ENCODE data around the gene ZNF878. TPM values are rescaled to one million over a fixed set of nuclear protein-coding genes. Genes with fewer than 3 reads are reported as not detected.
A peak's percentile ranks its signal among the peaks of the same experiment; 100 is the strongest.

The ZNF878 gene
- total and polyA plus RNA-seq, 2 of the 13 experiments (the other 11 are each of a cell fraction or from before 2014, with no cell fraction given), result 0.46 to 5.2 TPM

DNA sequence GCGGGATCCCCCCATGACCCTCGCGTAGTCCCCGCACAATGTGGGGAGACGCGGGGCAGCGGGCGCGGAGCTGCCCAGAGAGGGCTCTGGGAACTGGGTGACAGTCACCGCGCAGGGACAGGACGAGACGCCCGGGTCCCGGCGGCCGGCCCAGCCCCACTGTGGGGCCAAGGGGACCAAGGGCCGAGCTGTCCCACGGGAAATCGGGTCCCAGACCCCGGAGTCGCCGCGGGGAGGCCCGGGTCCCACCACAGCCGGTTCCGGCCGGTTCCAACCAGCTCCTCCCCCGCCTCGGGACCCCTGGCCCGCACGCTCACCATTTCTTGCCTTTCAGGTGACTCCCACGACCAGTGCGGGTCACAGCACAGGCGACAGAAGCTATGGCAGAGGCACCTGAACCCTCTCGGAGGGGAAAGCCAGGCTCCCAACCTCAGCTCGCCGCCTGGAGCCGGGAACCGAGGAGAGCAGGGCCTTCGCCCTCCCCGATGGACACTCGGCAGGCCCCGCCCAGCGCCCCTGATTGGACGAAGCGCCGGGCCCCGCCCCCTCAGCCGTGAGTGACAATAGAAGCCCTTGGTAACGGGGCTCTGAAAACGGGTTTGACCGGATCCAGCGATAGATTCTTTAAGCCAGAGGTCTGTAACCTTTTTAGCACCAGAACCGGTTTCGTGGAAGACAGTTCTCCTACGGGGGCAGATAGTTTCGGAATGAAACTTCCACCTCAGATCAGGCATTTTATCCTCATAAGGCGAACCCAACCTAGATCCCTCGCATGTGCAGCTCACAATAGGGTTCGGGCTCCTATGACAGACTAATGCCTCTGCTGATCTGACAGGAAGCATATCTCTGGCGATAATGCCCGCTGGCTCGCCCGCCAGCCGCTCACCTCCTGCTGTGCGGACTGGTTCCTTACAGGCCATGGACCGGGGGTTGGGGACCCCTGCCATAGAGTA lies 17.3 kb downstream of the ZNF878 start, which contains the start of gene ZNF433 (continued):
- TF ChIP-seq, protein P1, sequence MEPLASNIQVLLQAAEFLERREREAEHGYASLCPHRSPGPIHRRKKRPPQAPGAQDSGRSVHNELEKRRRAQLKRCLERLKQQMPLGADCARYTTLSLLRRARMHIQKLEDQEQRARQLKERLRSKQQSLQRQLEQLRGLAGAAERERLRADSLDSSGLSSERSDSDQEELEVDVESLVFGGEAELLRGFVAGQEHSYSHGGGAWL (CRISPR knock-in tag; IDR thresholded peaks at IDR 0.05), result peak; percentile 44; the same call in 1 of the 2 replicates
- TF ChIP-seq ZSCAN9 (CRISPR knock-in tag; IDR thresholded peaks at IDR 0.05; ENCODE audit: borderline replicate concordance) (0 out of 2 replicates have a peak, but pooled peaks have one; percentile 17), ZFX (CRISPR knock-in tag; IDR thresholded peaks at IDR 0.05; ENCODE audit: low read depth) (peak; percentile 92), ZEB1 (IDR thresholded peaks at IDR 0.05; ENCODE audit: insufficient replicate concordance, low read depth) (no peak), ESRRA (CRISPR knock-in tag; IDR thresholded peaks at IDR 0.05; ENCODE audit: low read depth) (no peak), YEATS4 (CRISPR knock-in tag; IDR thresholded peaks at IDR 0.05; ENCODE audit: borderline replicate concordance) (0 out of 2 replicates have a peak, but pooled peaks have one; percentile 4), KDM2A (CRISPR knock-in tag; IDR thresholded peaks at IDR 0.05; ENCODE audit: borderline replicate concordance, low read depth) (peak; percentile 97), SMARCE1 (IDR thresholded peaks at IDR 0.05; ENCODE audit: borderline replicate concordance) (no peak), HDAC1 (CRISPR knock-in tag; IDR thresholded peaks at IDR 0.05) (peak; percentile 46; the same call in 1 of the 2 replicates), ZMYM4 (CRISPR knock-in tag; IDR thresholded peaks at IDR 0.05) (peak; percentile 63; the same call in 1 of the 2 replicates), ZNF598 (CRISPR knock-in tag; IDR thresholded peaks at IDR 0.05; ENCODE audit: borderline replicate concordance) (peak; percentile 79; the same call in 1 of the 2 replicates), NFKBIZ (CRISPR knock-in tag; IDR thresholded peaks at IDR 0.05) (no peak), ZFP36 (IDR thresholded peaks at IDR 0.05; ENCODE audit: borderline replicate concordance, low read depth, low read length, partially characterized antibody) (no peak), ARNTL (CRISPR knock-in tag; IDR thresholded peaks at IDR 0.05) (peak; percentile 39; the same call in 1 of the 2 replicates), SIN3A (IDR thresholded peaks at IDR 0.05; ENCODE audit: borderline replicate concordance, low read depth, low read length) (peak; percentile 44; the same call in 1 of the 2 replicates), TOPORS (CRISPR knock-in tag; IDR thresholded peaks at IDR 0.05) (no peak)
- TF ChIP-seq, protein P2, sequence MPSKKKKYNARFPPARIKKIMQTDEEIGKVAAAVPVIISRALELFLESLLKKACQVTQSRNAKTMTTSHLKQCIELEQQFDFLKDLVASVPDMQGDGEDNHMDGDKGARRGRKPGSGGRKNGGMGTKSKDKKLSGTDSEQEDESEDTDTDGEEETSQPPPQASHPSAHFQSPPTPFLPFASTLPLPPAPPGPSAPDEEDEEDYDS (CRISPR knock-in tag; IDR thresholded peaks at IDR 0.05), result peak; percentile 81
- TF ChIP-seq, protein P3, sequence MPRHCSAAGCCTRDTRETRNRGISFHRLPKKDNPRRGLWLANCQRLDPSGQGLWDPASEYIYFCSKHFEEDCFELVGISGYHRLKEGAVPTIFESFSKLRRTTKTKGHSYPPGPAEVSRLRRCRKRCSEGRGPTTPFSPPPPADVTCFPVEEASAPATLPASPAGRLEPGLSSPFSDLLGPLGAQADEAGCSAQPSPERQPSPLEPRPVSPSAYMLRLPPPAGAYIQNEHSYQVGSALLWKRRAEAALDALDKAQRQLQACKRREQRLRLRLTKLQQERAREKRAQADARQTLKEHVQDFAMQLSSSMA (CRISPR knock-in tag; IDR thresholded peaks at IDR 0.05), result no peak
- TF ChIP-seq, protein P4, sequence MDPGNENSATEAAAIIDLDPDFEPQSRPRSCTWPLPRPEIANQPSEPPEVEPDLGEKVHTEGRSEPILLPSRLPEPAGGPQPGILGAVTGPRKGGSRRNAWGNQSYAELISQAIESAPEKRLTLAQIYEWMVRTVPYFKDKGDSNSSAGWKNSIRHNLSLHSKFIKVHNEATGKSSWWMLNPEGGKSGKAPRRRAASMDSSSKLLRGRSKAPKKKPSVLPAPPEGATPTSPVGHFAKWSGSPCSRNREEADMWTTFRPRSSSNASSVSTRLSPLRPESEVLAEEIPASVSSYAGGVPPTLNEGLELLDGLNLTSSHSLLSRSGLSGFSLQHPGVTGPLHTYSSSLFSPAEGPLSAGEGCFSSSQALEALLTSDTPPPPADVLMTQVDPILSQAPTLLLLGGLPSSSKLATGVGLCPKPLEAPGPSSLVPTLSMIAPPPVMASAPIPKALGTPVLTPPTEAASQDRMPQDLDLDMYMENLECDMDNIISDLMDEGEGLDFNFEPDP (CRISPR knock-in tag; conservative IDR thresholded peaks at IDR 0.05), result 0 out of 2 replicates have a peak, but pooled peaks have one; percentile 70
- TF ChIP-seq, protein P5, sequence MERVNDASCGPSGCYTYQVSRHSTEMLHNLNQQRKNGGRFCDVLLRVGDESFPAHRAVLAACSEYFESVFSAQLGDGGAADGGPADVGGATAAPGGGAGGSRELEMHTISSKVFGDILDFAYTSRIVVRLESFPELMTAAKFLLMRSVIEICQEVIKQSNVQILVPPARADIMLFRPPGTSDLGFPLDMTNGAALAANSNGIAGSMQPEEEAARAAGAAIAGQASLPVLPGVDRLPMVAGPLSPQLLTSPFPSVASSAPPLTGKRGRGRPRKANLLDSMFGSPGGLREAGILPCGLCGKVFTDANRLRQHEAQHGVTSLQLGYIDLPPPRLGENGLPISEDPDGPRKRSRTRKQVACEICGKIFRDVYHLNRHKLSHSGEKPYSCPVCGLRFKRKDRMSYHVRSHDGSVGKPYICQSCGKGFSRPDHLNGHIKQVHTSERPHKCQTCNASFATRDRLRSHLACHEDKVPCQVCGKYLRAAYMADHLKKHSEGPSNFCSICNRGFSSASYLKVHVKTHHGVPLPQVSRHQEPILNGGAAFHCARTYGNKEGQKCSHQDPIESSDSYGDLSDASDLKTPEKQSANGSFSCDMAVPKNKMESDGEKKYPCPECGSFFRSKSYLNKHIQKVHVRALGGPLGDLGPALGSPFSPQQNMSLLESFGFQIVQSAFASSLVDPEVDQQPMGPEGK (CRISPR knock-in tag; IDR thresholded peaks at IDR 0.05), result no peak
